HCT116 (cell line): ENCODE results near the gene PRR36. TPM values are rescaled to one million over a fixed set of nuclear protein-coding genes. Genes with fewer than 3 reads are reported as not detected.

Experiments
- ATAC-seq: fragments of 200-7000 bp; cut with Tn5 transposase; 2 replicates; pipeline ENCODE4 v1.9.1; 2020; ENCODE audit warnings: mild to moderate bottlenecking, moderate library complexity
- BruUV-seq: library from RNA; stranded (reverse); fragments of 400-500 nt; replicated peaks from 2 replicates; lab custom pipeline; 2021; lab: Mats Ljungman, UMichigan
- CTCF ChIA-PET: fragments of 300-600 bp; sonication (Branson Sonifier 250); formaldehyde crosslinking; loops from one replicate; lab custom pipeline; 2021; ENCODE audit warnings: antibody characterized with exemption; lab: Charles Lee
- POLR2A ChIA-PET: fragments of 300-600, 350-600 bp; sonication (Branson Sonifier 250); formaldehyde crosslinking; loops from one replicate; lab custom pipeline; 2021; ENCODE audit warnings: antibody characterized with exemption; lab: Charles Lee
- RAD21 ChIA-PET, 2 experiments: fragments of 300-600 bp; sonication (Branson Sonifier 250); formaldehyde crosslinking; loops; one replicate each; lab custom pipeline; 2023; ENCODE audit warnings: low total read pairs in 2 of 2; ENCODE audit not compliant: uncharacterized antibody in 2 of 2, unreplicated experiment in 2 of 2, low non-redundant PET in 1 of 2; lab: Charles Lee
- DNase-seq: peaks from one replicate; pipeline ENCODE4 v3.0.0-alpha.2; 2010; ENCODE audit warnings: low read depth, low spot score
- H2AFZ ChIP-seq: fragments of 200-600 bp; shearing (Covaris generic), sonication (generic); 2 replicates; pipeline ENCODE4 v1.6.1; 2017; ENCODE audit warnings: low read depth, mixed run types, mixed read lengths, antibody characterized with exemption, low read length; ENCODE audit not compliant: poor library complexity, severe bottlenecking
- H3K27ac ChIP-seq: 2 replicates; pipeline ENCODE4 v1.5.1; 2012; ENCODE audit warnings: low read depth, low read length
- H3K27me3 ChIP-seq: fragments of 200-600 bp; sonication (generic); 2 replicates; pipeline ENCODE4 v1.6.1; 2016; ENCODE audit warnings: mixed run types, low read length, mixed read lengths; ENCODE audit not compliant: insufficient read depth
- H3K36me3 ChIP-seq, 2 experiments: fragments of 200-500 bp in 1 of 2; fragments of 200-600 bp in 1 of 2; sonication (Bioruptor generic) in 1 of 2; sonication (generic) in 1 of 2; 2 replicates each; pipeline versions ENCODE4 v1.5.1 to v1.6.1; 2014 to 2016; ENCODE audit warnings: low read length in 2 of 2, inconsistent platforms in 1 of 2, mixed read lengths in 1 of 2, mixed run types in 1 of 2; ENCODE audit not compliant: insufficient read depth in 2 of 2, control insufficient read depth in 1 of 2
- H3K4me1 ChIP-seq, 2 experiments: fragments of 200-600 bp in 1 of 2; sonication (generic) in 1 of 2; 2 replicates each; pipeline versions ENCODE4 v1.5.1 to v1.6.1; 2012 to 2017; ENCODE audit warnings: low read length in 2 of 2, inconsistent platforms in 1 of 2, mild to moderate bottlenecking in 1 of 2, mixed read lengths in 1 of 2, mixed run types in 1 of 2, moderate library complexity in 1 of 2; ENCODE audit not compliant: insufficient read depth in 2 of 2, control insufficient read depth in 1 of 2
- H3K4me2 ChIP-seq: fragments of 200-600 bp; sonication (generic); 2 replicates; pipeline ENCODE4 v1.6.1; 2017; ENCODE audit warnings: mixed run types, low read length, mixed read lengths
- H3K4me3 ChIP-seq, 2 experiments: fragments of 200-600 bp in 1 of 2; sonication (generic) in 1 of 2; replicated peaks in 1 of 2; 2 replicates each; pipeline ENCODE4 v1.5.1; 2011 to 2016; ENCODE audit warnings: low read length in 2 of 2, control low read depth in 1 of 2, low read depth in 1 of 2, mild to moderate bottlenecking in 1 of 2, mixed read lengths in 1 of 2, mixed run types in 1 of 2
- H3K79me2 ChIP-seq: fragments of 200-600 bp; sonication (generic); 2 replicates; pipeline ENCODE4 v1.6.1; 2017; ENCODE audit warnings: mild to moderate bottlenecking, mixed run types, low read length, moderate library complexity, mixed read lengths; ENCODE audit not compliant: insufficient read depth
- H3K9ac ChIP-seq: fragments of 200-600 bp; sonication (generic); 2 replicates; pipeline ENCODE4 v1.6.1; 2016; ENCODE audit warnings: low read length, mixed read lengths
- H3K9me2 ChIP-seq: fragments of 200-600 bp; sonication (generic), shearing (Covaris generic); 2 replicates; pipeline ENCODE4 v1.6.1; 2017; ENCODE audit warnings: mixed run types, mild to moderate bottlenecking, moderate library complexity; ENCODE audit not compliant: insufficient read depth
- H3K9me3 ChIP-seq, 2 experiments: fragments of 200-500 bp in 1 of 2; fragments of 200-600 bp in 1 of 2; sonication (Bioruptor generic) in 1 of 2; sonication (generic) in 1 of 2; 2 replicates each; pipeline ENCODE4 v1.6.1; 2014 to 2017; ENCODE audit warnings: low read length in 2 of 2, mixed read lengths in 2 of 2, inconsistent platforms in 1 of 2, low read depth in 1 of 2, mild to moderate bottlenecking in 1 of 2, mixed run types in 1 of 2, moderate library complexity in 1 of 2; ENCODE audit not compliant: control insufficient read depth in 1 of 2, insufficient read depth in 1 of 2
- H4K20me1 ChIP-seq: fragments of 200-600 bp; sonication (generic), shearing (Covaris generic); 2 replicates; pipeline ENCODE4 v1.6.1; 2017; ENCODE audit warnings: mixed run types, mild to moderate bottlenecking, moderate library complexity; ENCODE audit not compliant: insufficient read depth
- CTCF ChIP-seq, 3 experiments: fragments of 200-600 bp in 1 of 3; sonication (generic) in 1 of 3; IDR thresholded peaks in 2 of 3; conservative IDR thresholded peaks in 1 of 3; 2 replicates each; pipeline ENCODE4 v1.5.1; 2012 to 2017; ENCODE audit warnings: low read depth in 2 of 3, low read length in 2 of 3, antibody characterized with exemption in 1 of 3, borderline replicate concordance in 1 of 3, control low read depth in 1 of 3, mild to moderate bottlenecking in 1 of 3, mixed read lengths in 1 of 3, mixed run types in 1 of 3, moderate library complexity in 1 of 3; ENCODE audit not compliant: insufficient read depth in 1 of 3
- EGR1 ChIP-seq: IDR thresholded peaks from 2 replicates; pipeline ENCODE4 v1.6.1; 2012; ENCODE audit warnings: low read depth
- ELF1 ChIP-seq: IDR thresholded peaks from 2 replicates; pipeline ENCODE4 v1.6.1; 2012; ENCODE audit warnings: low read depth, borderline replicate concordance
- EZH2phosphoT487 ChIP-seq: fragments of 200-600 bp; IDR thresholded peaks from 2 replicates; pipeline ENCODE4 v1.6.1; 2018; ENCODE audit warnings: antibody characterized with exemption, borderline replicate concordance
- FOSL1 ChIP-seq: IDR thresholded peaks from 2 replicates; pipeline ENCODE4 v1.6.1; 2012; ENCODE audit warnings: low read depth
- SIN3A ChIP-seq: IDR thresholded peaks from 2 replicates; pipeline ENCODE4 v1.6.1; 2012; ENCODE audit warnings: low read depth
- SP1 ChIP-seq: IDR thresholded peaks from 2 replicates; pipeline ENCODE4 v1.6.1; 2012; ENCODE audit warnings: low read depth
- SRF ChIP-seq: IDR thresholded peaks from 2 replicates; pipeline ENCODE4 v1.6.1; 2012; ENCODE audit warnings: low read depth
- YY1 ChIP-seq: IDR thresholded peaks from 2 replicates; pipeline ENCODE4 v1.6.1; 2011; ENCODE audit warnings: low read length, low read depth, moderate library complexity, mild to moderate bottlenecking; ENCODE audit not compliant: insufficient replicate concordance; ENCODE audit errors: extremely low read depth
- ZBTB33 ChIP-seq: IDR thresholded peaks from 2 replicates; pipeline ENCODE4 v1.6.1; 2011; ENCODE audit warnings: mild to moderate bottlenecking, low read length, moderate library complexity; ENCODE audit not compliant: insufficient replicate concordance; ENCODE audit errors: extremely low read depth
- ZFX ChIP-seq: fragments of 450-650 bp; IDR thresholded peaks from 2 replicates; pipeline ENCODE4 v1.6.1; 2017
- ZNF274 ChIP-seq: fragments of 200-500 bp; sonication (Bioruptor generic); IDR thresholded peaks from 2 replicates; pipeline ENCODE4 v1.6.1; 2014; ENCODE audit warnings: mild to moderate bottlenecking, low read depth, low read length, inconsistent platforms
- intact Hi-C: fragments of 100-400 bp; cut with micrococcal nuclease; formaldehyde crosslinking; loops from 2 replicates; pipeline ENCODE4 v1.10.0; 2022
- total RNA-seq: library from RNA; stranded (reverse); gene quantifications from one replicate; pipeline ENCODE4 v1.2.1, GENCODE V29; 2021; ENCODE audit not compliant: unreplicated experiment

PRR36 gene
- total RNA-seq, 1 experiment from 2014 or later = 7.5 TPM

GRCh38 chr19:7823686-7824301 lies 50.4 kb downstream of the PRR36 start (continued):
- TF ChIP-seq EZH2phosphoT487 (no peak), ZBTB33 (no peak), ELF1 (no peak), ZFX (no peak), SP1 (no peak)
- TF ChIP-seq, all 23 proteins: peak for 0

- no peak for DNase-seq
- ChIA-PET RAD21 (no interaction called here), POLR2A (no interaction called here), CTCF (no interaction called here)
- H3K9me3 ChIP-seq = peaks cover 0 to 5% of the 10 kb centered on the region in 2 experiments; a peak in 2 of 4 replicates
- no TSS peak for BruUV-seq
- H4K20me1 ChIP-seq = no peaks in the 10 kb centered on the region
- intact Hi-C loops = no loop called here
- H3K79me2 ChIP-seq = no peaks in the 10 kb centered on the region
- no peak overlapping the region for H2AFZ ChIP-seq
- no peaks in the 10 kb centered on the region for H3K36me3 ChIP-seq
- no peaks in the 10 kb centered on the region for H3K27me3 ChIP-seq
- H3K9ac ChIP-seq = no peak overlapping the region
- no peak overlapping the region for H3K27ac ChIP-seq
- H3K9me2 ChIP-seq = no peaks in the 10 kb centered on the region
- H3K4me2 ChIP-seq = no peak overlapping the region
- ATAC-seq = no peak
- no peak overlapping the region for H3K4me3 ChIP-seq
- H3K4me1 ChIP-seq = no peaks in the 10 kb centered on the region
- TF ChIP-seq SRF = no peak
- TF ChIP-seq SIN3A = no peak
- no peak for TF ChIP-seq EGR1
- TF ChIP-seq ZNF274 = no peak
- TF ChIP-seq FOSL1 = no peak
- TF ChIP-seq CTCF (IDR thresholded peaks at IDR 0.05 in 2 of 3, conservative IDR thresholded peaks at IDR 0.05 in 1 of 3; ENCODE audit: borderline replicate concordance in 1 of 3, insufficient read depth in 1 of 3, low read depth in 2 of 3, low read length in 2 of 3) = no peak
- no peak for TF ChIP-seq YY1
Measured at GRCh38 chr19:7822910-7823515, 51.2 kb downstream of the PRR36 start.
